SK-N-MC (cell line): Measurements from ENCODE around the gene RAB13.

Experiments
- DNase-seq: peaks from one replicate; pipeline ENCODE4 v3.0.0-alpha.2; 2011; ENCODE audit warnings: low read depth, low spot score
- H3K27ac ChIP-seq: fragments of 200-600 bp; sonication (generic); 2 replicates; pipeline ENCODE4 v1.5.1; 2016; ENCODE audit warnings: mixed run types
- H3K36me3 ChIP-seq: fragments of 200-600 bp; sonication (generic); 2 replicates; pipeline ENCODE4 v1.6.1; 2017; ENCODE audit warnings: antibody characterized with exemption, low read length, mixed read lengths; ENCODE audit not compliant: insufficient read depth
- H3K4me3 ChIP-seq: fragments of 200-600 bp; sonication (generic); 2 replicates; pipeline ENCODE4 v1.5.1; 2016
- H3K9ac ChIP-seq: fragments of 200-600 bp; sonication (generic); 2 replicates; pipeline ENCODE4 v1.8.0; 2017; ENCODE audit warnings: mixed run types, mixed read lengths; ENCODE audit not compliant: insufficient read length
- H3K9me3 ChIP-seq: fragments of 200-600 bp; sonication (generic); 2 replicates; pipeline ENCODE4 v1.6.1; 2017; ENCODE audit warnings: low read depth, mild to moderate bottlenecking, antibody characterized with exemption, low read length, moderate library complexity, mixed read lengths
- EZH2 ChIP-seq: fragments of 200-600 bp; sonication (generic); IDR thresholded peaks from one replicate; pipeline ENCODE4 v1.6.1; 2017; ENCODE audit warnings: antibody characterized with exemption
- FOXP2 ChIP-seq: optimal IDR thresholded peaks from 2 replicates; pipeline ENCODE3; 2011; ENCODE audit warnings: mild to moderate bottlenecking, moderate library complexity; ENCODE audit not compliant: insufficient read depth; ENCODE audit errors: extremely low read length, control extremely low read depth
- POLR2AphosphoS5 ChIP-seq: IDR thresholded peaks from 2 replicates; pipeline ENCODE4 v1.6.1; 2012; ENCODE audit warnings: mild to moderate bottlenecking, low read depth, low read length, borderline replicate concordance

RAB13 gene

DNA sequence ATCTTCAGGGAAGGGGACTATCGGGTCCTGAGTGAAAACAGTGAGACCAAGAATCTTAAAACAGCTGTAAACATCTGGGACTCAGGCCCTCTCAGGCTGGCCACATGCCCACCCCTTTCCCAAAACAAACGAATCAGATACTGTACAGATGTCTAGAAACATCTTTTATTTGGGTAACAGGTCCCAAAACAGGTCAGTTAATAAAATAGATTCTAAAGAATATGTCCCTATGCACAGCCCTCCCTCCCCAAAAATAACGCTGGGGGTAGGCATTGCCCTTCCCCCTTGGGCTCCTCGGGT, 27.2 kb downstream of the RAB13 start:
- peak overlapping the region; percentile 80 for H3K27ac ChIP-seq
- DNase-seq, result no peak
- peak overlapping the region; percentile 97 for H3K4me3 ChIP-seq
- H3K9me3 ChIP-seq, result no peaks in the 10 kb centered on the region
- TF ChIP-seq EZH2 (no peak), POLR2AphosphoS5 (no peak), FOXP2 (no peak)
- H3K9ac ChIP-seq, result peak overlapping the region; percentile 58
- peaks cover 15% of the 10 kb centered on the region; the same call in 1 of the 2 replicates for H3K36me3 ChIP-seq

DNA sequence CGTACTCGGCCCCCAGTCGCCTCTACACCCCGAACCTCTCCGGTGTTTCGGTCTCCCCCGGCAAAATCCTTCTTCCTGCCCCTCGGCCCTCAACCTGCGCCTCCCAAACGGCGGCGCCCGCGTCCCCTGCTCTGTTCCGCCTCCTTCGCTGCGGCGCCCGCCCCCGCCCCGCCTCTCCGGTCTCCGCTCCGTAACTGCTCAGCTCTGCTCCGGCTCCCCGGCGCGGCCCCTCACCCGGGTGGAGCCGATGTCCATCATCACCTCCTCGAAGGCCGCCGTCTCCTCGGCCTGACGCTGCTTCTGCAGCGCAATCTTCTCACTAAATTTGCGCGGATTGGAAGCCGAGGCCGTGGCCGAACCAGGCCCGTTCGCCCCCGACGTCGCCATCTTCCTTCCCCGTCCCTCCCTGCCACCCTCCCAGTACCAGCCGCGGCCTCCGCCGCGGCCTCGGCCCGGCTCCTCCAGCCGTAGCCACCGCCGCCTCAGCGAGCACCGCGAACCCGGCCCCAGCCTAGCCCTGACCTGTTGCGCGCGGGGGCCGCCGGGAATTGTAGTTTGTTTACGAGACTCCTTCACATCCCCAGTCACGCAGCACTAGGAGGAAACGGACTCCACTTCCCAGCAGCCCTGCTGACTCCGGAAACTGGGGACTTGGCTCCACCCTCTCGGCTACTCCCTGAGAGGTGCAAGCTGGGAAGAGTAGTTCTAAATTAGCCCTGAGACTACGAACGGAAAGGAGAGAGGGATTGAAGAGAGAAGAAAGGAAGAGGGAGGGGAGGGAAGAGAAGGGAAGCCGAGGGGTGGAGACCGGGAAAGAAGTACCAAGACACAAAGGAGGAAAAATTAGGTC, 27.8 kb downstream of the RAB13 start, which contains the start of gene CRTC2:
CRTC2 (minus strand) TSS at position 502 of the 850 bp plus-strand sequence; CDS start at position 387, 115 bp downstream.
- TF ChIP-seq POLR2AphosphoS5 (peak; percentile 82), FOXP2 (no peak)

DNA sequence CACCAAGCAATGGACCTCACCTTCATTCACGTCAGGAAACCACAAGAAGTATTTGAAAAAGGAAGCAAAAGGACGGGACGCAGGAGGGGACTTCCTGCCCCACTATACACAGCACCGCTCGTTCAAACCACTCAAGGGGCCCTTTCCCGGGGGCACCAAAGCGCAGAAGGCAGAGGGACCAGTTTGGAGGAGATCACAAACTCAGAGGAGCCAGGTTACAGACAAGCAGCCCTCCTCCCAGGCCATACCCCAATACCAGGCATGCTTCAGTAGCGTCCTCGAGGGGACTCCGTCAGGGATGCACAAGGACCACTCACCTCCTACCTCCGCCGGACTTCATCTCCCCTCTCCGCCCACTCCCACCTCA, 28.4 kb downstream of the RAB13 start:
- H3K4me3 ChIP-seq, result peak overlapping the region; percentile 97
- H3K27ac ChIP-seq, result no peak overlapping the region
- TF ChIP-seq FOXP2 (no peak), EZH2 (no peak), POLR2AphosphoS5 (no peak)
- H3K36me3 ChIP-seq, result peaks cover 15% of the 10 kb centered on the region; the same call in 1 of the 2 replicates
- no peak for DNase-seq
- H3K9ac ChIP-seq, result peak overlapping the region; percentile 91
- H3K9me3 ChIP-seq, result no peaks in the 10 kb centered on the region

More for the DNA sequence above, 27.8 kb downstream of the RAB13 start, which contains the start of gene CRTC2:
- DNase-seq, result peak; percentile 92
- peak within 1 kb of the TSS; percentile 91 for H3K9ac ChIP-seq
- peak within 1 kb of the TSS; percentile 97 for H3K4me3 ChIP-seq
- peak within 1 kb of the TSS; percentile 80 for H3K27ac ChIP-seq
- H3K36me3 ChIP-seq, result peaks cover 15% of the 10 kb centered on the region; the same call in 1 of the 2 replicates
- no peaks in the 10 kb centered on the region for H3K9me3 ChIP-seq

DNA sequence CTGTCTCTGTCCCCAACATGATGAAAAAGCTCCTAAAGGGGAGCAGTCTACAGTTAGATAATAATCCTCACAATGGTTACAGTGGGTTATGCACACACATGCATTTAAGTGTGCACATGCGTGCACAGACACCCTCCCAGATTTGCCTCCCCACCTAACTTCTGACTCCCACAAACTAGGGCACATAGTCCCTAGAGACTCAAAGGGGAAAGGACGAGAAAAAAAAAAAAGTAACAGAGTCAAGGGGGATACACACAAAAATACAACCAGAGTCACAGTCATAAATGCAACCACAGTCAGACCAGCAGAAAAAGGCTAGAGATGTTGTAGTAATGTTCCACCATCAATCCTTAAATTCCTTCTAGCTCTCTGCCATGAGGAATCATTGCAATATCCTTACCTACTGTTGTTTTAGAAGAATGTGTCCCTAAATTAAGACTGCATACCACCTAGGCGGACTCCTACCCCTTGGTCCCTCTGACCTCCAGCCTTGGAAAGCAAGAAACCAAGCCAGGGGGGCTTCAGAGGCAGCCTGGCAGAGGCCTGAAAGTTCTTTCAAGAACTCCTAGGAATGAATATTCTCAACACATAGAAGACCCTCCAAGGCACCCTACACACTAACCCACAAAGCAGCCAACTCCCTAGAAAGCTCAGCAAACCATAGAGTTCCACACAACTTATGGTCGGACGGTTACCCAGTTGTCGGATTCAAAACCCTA, 29.0 kb downstream of the RAB13 start:
- TF ChIP-seq FOXP2 (no peak), POLR2AphosphoS5 (no peak), EZH2 (no peak)
- H3K9ac ChIP-seq, result peak overlapping the region; percentile 91
- H3K27ac ChIP-seq, result no peak overlapping the region
- no peak for DNase-seq
- H3K9me3 ChIP-seq, result no peaks in the 10 kb centered on the region
- H3K4me3 ChIP-seq, result peak overlapping the region; percentile 97
- H3K36me3 ChIP-seq, result peaks cover 20% of the 10 kb centered on the region; the same call in 1 of the 2 replicates

DNA sequence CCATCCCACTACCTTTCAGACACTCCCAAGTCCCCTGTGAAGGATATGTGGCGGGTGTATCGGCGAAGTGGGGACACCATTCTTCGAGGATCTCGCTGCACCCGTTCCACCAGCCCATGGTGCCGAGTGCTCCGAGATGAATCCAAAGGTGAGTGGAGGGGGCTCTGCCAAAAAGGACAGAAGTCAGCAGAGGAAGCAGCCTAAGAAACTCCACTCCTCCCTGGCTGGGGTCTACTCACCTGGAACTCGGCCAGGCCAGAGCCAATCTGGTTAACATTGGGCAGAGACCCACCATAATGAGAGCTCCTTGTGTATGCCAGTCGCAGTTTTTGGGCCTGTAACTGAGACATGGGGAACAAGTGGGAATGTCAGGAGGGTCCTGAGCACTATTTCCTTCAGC, 31.3 kb downstream of the RAB13 start:
- H3K9ac ChIP-seq, result no peak overlapping the region
- H3K36me3 ChIP-seq, result peaks cover 18% of the 10 kb centered on the region; the same call in 1 of the 2 replicates
- no peak for TF ChIP-seq POLR2AphosphoS5
- TF ChIP-seq FOXP2, result no peak
- no peak for TF ChIP-seq EZH2
- H3K27ac ChIP-seq, result no peak overlapping the region
- H3K9me3 ChIP-seq, result no peaks in the 10 kb centered on the region
- H3K4me3 ChIP-seq, result no peak overlapping the region
- no peak for DNase-seq

DNA sequence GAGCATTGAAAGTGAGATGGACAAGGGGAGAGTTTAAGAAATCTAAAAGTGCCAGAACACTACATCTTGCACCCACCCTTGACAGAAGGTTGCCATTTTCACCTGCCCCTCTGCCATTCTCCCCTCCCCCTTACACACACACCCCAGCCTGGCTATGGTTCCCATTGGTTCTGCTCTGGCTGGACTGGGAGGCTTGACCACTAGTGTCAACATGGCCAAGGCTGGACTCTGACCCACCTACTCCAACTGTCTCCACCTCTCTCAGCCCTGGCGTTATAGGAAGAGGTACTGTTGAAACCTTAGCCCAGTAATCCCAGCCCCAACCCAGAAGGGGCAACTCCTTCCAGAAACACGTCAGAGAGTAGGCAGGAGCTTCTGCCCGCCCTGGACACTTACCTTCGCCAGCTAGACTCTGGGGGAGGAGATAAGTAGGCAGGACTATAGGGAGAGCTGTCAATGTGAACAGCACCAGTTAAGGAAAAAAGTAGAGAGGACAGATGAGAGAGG, 32.2 kb downstream of the RAB13 start:
- Histone ChIP-seq H3K9me3 (no peaks in the 10 kb centered on the region), H3K9ac (no peak overlapping the region), H3K4me3 (no peak overlapping the region), H3K27ac (no peak overlapping the region), H3K36me3 (peaks cover 18% of the 10 kb centered on the region; the same call in 1 of the 2 replicates)
- no peak for TF ChIP-seq FOXP2
- DNase-seq, result no peak

DNA sequence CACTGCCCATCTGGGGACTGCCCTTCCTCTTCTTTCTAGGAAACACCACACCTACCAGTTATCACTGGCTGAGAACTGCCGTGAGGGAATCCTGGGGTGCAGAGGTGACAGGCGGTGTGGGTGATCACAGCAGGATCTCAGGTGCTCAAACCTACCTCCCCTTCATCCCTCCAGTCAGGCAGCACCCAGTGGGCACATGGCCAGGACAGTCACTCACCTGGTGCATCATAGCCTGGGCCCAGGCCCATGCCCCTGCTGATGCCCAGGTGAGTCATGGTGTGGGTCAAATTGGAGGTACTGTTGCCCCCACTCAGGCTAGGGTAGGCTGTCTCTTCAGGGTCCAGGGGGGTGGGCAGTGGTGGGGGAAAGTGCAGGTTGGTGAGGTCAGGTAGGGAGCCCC, 34.3 kb downstream of the RAB13 start:
- no peak overlapping the region for H3K9ac ChIP-seq
- H3K36me3 ChIP-seq, result peaks cover 18% of the 10 kb centered on the region; the same call in 1 of the 2 replicates
- TF ChIP-seq FOXP2 (no peak), POLR2AphosphoS5 (no peak), EZH2 (no peak)
- no peaks in the 10 kb centered on the region for H3K9me3 ChIP-seq
- no peak overlapping the region for H3K4me3 ChIP-seq
- no peak overlapping the region for H3K27ac ChIP-seq
- DNase-seq, result no peak

DNA sequence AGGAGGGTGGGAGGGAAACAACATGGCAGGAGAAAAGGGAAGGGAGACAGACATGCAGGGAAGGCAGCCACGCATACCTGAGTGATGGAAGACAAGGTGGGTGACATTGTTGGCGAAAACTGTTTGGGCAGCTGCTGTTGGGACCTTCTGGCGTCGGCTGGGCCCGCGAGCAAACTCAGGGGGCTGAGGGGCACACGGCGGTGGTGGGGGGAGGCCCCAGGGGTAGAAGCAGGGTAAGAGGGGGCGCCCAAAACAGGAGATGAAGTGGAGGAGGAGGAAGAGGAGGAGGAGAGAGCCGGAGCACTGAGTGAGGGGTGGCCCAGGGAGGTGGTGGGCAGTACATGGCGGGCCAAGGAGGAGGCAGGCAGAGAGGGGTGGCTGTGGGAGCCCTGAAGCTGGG, 35.0 kb downstream of the RAB13 start:
- no peak for DNase-seq
- peaks cover 18% of the 10 kb centered on the region; the same call in 1 of the 2 replicates for H3K36me3 ChIP-seq
- no peak overlapping the region for H3K27ac ChIP-seq
- H3K9ac ChIP-seq, result no peak overlapping the region
- H3K9me3 ChIP-seq, result no peaks in the 10 kb centered on the region
- TF ChIP-seq EZH2 (no peak), POLR2AphosphoS5 (no peak), FOXP2 (no peak)
- no peak overlapping the region for H3K4me3 ChIP-seq
